ENCODE results near the gene JUN. TPM values are rescaled to one million over a fixed set of nuclear protein-coding genes. Genes with fewer than 3 reads are reported as not detected.

Gene JUN
- total and polyA plus RNA-seq, 12 donors: 47.0 to 209 (median 78.0) TPM

DNA sequence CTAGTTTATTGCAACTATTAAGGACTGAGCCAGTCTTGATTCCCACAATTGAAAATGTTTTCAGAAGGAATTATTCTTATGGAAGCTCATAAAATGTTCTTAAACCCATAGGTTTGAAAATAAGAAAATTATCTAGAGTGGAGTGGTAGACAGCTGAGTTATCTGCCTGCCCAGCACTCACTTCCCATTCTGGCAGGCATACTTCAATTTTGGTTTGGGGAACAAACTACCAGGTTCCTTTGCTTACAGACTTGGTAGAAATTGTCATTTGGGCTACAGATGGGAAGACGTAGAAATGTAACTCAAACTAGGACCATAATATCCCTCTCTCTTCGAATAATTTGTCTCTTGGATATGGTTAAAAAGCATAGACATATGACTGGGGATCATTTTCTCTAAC, 18.4 kb downstream of the JUN start:
- intact Hi-C loops (cut with DNase I): loop anchor here in 2 of 10 donors (10.0 kb wide), 2 partner anchors 251 to 989 kb away; no protein-coding TSS in a partner anchor
- Histone ChIP-seq H3K4me1 (peaks cover 0 to 32% (median 14%) of the 10 kb centered on the region in 9 donors), H3K9me3 (no peaks in the 10 kb centered on the region), H3K27me3 (no peaks in the 10 kb centered on the region), H3K27ac (no peak overlapping the region), H3K4me3 (no peak overlapping the region), H3K36me3 (no peaks in the 10 kb centered on the region)
- TF ChIP-seq, protein P1, sequence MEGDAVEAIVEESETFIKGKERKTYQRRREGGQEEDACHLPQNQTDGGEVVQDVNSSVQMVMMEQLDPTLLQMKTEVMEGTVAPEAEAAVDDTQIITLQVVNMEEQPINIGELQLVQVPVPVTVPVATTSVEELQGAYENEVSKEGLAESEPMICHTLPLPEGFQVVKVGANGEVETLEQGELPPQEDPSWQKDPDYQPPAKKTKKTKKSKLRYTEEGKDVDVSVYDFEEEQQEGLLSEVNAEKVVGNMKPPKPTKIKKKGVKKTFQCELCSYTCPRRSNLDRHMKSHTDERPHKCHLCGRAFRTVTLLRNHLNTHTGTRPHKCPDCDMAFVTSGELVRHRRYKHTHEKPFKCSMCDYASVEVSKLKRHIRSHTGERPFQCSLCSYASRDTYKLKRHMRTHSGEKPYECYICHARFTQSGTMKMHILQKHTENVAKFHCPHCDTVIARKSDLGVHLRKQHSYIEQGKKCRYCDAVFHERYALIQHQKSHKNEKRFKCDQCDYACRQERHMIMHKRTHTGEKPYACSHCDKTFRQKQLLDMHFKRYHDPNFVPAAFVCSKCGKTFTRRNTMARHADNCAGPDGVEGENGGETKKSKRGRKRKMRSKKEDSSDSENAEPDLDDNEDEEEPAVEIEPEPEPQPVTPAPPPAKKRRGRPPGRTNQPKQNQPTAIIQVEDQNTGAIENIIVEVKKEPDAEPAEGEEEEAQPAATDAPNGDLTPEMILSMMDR (IDR thresholded peaks at IDR 0.05): no peak
- ATAC-seq: no peak
- 88 to 90% methylated on average over 2 of the region's 2 CpGs for WGBS, 2 donors
- no peak for DNase-seq

DNA sequence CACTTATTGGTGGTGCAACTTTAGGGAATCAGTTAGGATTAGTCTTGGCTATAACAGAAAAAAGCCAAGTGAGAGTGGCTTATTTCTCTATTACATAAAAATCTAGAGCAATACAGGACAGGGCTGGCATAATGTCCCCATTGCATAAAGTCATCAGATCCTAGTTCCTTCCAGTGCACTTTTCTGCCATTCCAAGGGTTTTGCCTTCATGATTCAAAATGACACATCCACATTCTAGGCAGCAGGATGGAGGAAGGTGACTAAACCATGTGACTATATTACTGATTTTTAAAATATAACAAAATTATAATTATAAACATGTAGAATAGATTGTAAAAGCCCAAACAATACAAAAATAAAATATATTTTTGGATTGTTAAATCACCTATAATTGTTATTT, 18.8 kb downstream of the JUN start:
- H3K9me3 ChIP-seq: no peaks in the 10 kb centered on the region
- intact Hi-C loops (cut with DNase I): loop anchor here in 2 of 10 donors (10.0 kb wide), 2 partner anchors 250 to 990 kb away; no protein-coding TSS in a partner anchor
- H3K27ac ChIP-seq: no peak overlapping the region
- ATAC-seq (no peak), DNase-seq (no peak)
- no peak overlapping the region for H3K4me3 ChIP-seq
- no peaks in the 10 kb centered on the region for H3K27me3 ChIP-seq
- no peaks in the 10 kb centered on the region for H3K36me3 ChIP-seq
- TF ChIP-seq, protein P1 (IDR thresholded peaks at IDR 0.05): no peak
- H3K4me1 ChIP-seq: peaks cover 0 to 32% (median 14%) of the 10 kb centered on the region in 9 donors

DNA sequence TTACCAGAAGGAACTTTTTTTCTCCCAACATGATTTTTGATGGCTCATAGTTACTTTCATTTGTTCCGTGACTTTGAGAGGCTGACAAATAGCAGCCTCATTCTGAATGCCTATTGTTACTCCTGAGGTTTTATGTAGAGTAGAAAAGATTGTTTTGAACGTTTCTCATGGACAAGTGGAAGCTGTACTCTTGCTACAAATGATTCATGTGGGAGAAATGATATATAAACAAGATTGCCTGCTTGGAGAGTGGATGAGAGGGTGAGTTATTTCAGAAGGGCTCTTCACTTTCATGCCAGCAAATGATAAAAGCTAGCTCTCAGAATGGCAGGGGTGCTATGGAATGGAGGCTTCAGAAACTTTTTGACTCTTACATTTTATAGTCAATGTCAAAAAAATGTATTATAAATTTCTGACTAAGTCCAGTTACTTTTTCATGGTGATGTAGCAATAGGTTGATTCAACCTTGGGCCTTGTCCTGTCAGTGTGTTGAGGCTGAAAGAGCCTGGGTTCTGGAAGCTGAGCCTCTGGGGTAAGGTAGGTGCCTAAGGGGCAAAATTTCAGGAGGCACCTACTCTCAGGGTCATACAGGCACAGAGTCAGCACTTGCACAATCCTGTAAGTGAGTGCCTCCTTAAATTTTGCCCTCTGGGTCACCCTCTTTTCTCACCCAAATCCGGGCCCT, 19.4 kb downstream of the JUN start:
- intact Hi-C loops (cut with DNase I): loop anchor here in 2 of 10 donors (10.0 kb wide), 2 partner anchors 250 to 990 kb away; no protein-coding TSS in a partner anchor
- 42 to 53% methylated on average over 3 of the region's 3 CpGs for WGBS, 2 donors
- peaks cover 0 to 32% (median 14%) of the 10 kb centered on the region in 9 donors for H3K4me1 ChIP-seq
- H3K27me3 ChIP-seq: no peaks in the 10 kb centered on the region
- no peak overlapping the region for H3K4me3 ChIP-seq
- TF ChIP-seq, protein P1 (IDR thresholded peaks at IDR 0.05): no peak
- H3K9me3 ChIP-seq: no peaks in the 10 kb centered on the region
- no peaks in the 10 kb centered on the region for H3K36me3 ChIP-seq
- H3K27ac ChIP-seq: peak overlapping the region in 3 of 10 donors; percentile 8 to 29 (median 16)
- DNase-seq (no peak), ATAC-seq (no peak)

DNA sequence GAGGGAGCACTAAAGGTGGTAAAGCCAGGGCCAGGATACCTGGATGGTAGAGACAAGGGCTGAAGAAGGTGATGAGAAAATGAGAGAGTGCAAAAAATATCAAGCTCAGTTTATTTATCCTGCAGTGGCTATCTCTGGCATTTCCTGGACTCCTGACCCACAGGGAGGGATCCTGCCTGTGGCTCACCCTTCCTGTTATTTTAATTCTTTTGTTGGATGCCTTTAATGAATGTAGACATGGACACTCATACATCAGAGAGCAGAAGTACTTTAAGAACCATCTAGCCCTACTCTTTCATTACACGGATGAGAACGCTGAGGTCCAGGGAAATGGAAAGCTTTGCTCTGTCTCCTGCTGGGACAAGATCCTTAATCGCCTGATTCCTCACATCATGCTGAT, 20.6 kb downstream of the JUN start:
- no peaks in the 10 kb centered on the region for H3K9me3 ChIP-seq
- H3K27me3 ChIP-seq: no peaks in the 10 kb centered on the region
- TF ChIP-seq, protein P1 (IDR thresholded peaks at IDR 0.05): no peak
- 67% methylated on average over 3 of the region's 3 CpGs for WGBS, 2 donors
- DNase-seq (no peak), ATAC-seq (peak in 2 of 8 donors; percentile 33 to 49)
- H3K4me3 ChIP-seq: no peak overlapping the region
- no peaks in the 10 kb centered on the region for H3K36me3 ChIP-seq
- intact Hi-C loops (cut with DNase I): loop anchor here in 2 of 10 donors (10.0 kb wide), 2 partner anchors 248 to 992 kb away; no protein-coding TSS in a partner anchor
- peaks cover 0 to 27% (median 8%) of the 10 kb centered on the region in 9 donors for H3K4me1 ChIP-seq
- H3K27ac ChIP-seq: peak overlapping the region in 2 of 10 donors; percentile 11 to 22

Data from heart right ventricle (tissue), 16 donors.